Measurements from ENCODE around the gene APLN.

Gene APLN

GRCh38 chrX:129654652-129655546 is at the start of gene APLN:
Gene APLN (minus strand): TSS chrX:129654956. CDS start chrX:129654630, 326 bp downstream.
- no peak for DNase-seq (ENCODE audit: low read depth in 2 of 2)

GRCh38 chrX:129704491-129704890 is 49.7 kb upstream of the APLN start:
- no peak for DNase-seq (ENCODE audit: low read depth in 2 of 2)

GRCh38 chrX:129701624-129702069 is 46.9 kb upstream of the APLN start:
- DNase-seq (ENCODE audit: low read depth in 2 of 2): no peak

- DNase-seq (ENCODE audit: low read depth in 2 of 2): no peak
Measured at GRCh38 chrX:129700536-129700935, 45.8 kb upstream of the APLN start.

GRCh38 chrX:129698150-129698549 is 43.4 kb upstream of the APLN start:
- DNase-seq (ENCODE audit: low read depth in 2 of 2): no peak

GRCh38 chrX:129697204-129697829 is 42.6 kb upstream of the APLN start:
- no peak for DNase-seq (ENCODE audit: low read depth in 2 of 2)

- DNase-seq (ENCODE audit: low read depth in 2 of 2): no peak
Measured at GRCh38 chrX:129696463-129697155, 41.9 kb upstream of the APLN start.

GRCh38 chrX:129695937-129696336 is 41.2 kb upstream of the APLN start:
- DNase-seq (ENCODE audit: low read depth in 2 of 2): no peak

GRCh38 chrX:129695535-129695934 is 40.8 kb upstream of the APLN start:
- DNase-seq (ENCODE audit: low read depth in 2 of 2): no peak

- DNase-seq (ENCODE audit: low read depth in 2 of 2): no peak
Measured at GRCh38 chrX:129694805-129695204, 40.0 kb upstream of the APLN start.

- DNase-seq (ENCODE audit: low read depth in 2 of 2): no peak
Measured at GRCh38 chrX:129693354-129693753, 38.6 kb upstream of the APLN start.

GRCh38 chrX:129690435-129690834 is 35.7 kb upstream of the APLN start:
- no peak for DNase-seq (ENCODE audit: low read depth in 2 of 2)

- DNase-seq (ENCODE audit: low read depth in 2 of 2): no peak
Measured at GRCh38 chrX:129689796-129690195, 35.0 kb upstream of the APLN start.

GRCh38 chrX:129688097-129688496 is 33.3 kb upstream of the APLN start:
- no peak for DNase-seq (ENCODE audit: low read depth in 2 of 2)

- no peak for DNase-seq (ENCODE audit: low read depth in 2 of 2)
Measured at GRCh38 chrX:129686422-129686948, 31.7 kb upstream of the APLN start.

- no peak for DNase-seq (ENCODE audit: low read depth in 2 of 2)
Measured at GRCh38 chrX:129682979-129683378, 28.2 kb upstream of the APLN start.

- DNase-seq (ENCODE audit: low read depth in 2 of 2): no peak
Measured at GRCh38 chrX:129679901-129680300, 25.1 kb upstream of the APLN start.

- no peak for DNase-seq (ENCODE audit: low read depth in 2 of 2)
Measured at GRCh38 chrX:129678614-129679195, 23.9 kb upstream of the APLN start.

GRCh38 chrX:129667412-129667811 is 12.7 kb upstream of the APLN start:
- no peak for DNase-seq (ENCODE audit: low read depth in 2 of 2)

GRCh38 chrX:129665916-129666644 is 11.3 kb upstream of the APLN start:
- DNase-seq (ENCODE audit: low read depth in 2 of 2): no peak

GRCh38 chrX:129663171-129663570 is 8.4 kb upstream of the APLN start:
- DNase-seq (ENCODE audit: low read depth in 2 of 2): no peak

All from stimulated activated CD8-positive, alpha-beta memory T cell treated with anti-CD3 and anti-CD28 coated beads, Interleukin-7, amount 100 ng/mL, for 1 hour (primary cell).